Loucy (cell line): ENCODE data around the gene PIGK.

Experiments used
- EZH2phosphoT487 ChIP-seq: fragments of 200-600 bp; IDR thresholded peaks from 2 replicates; pipeline ENCODE4 v1.6.1; 2018; ENCODE audit warnings: antibody characterized with exemption, mild to moderate bottlenecking, moderate library complexity, borderline replicate concordance
- TF ChIP-seq, protein P1 (sequence below): fragments of 200-600 bp; sonication (generic); conservative IDR thresholded peaks from 2 replicates; pipeline ENCODE4 v1.5.1; 2014; ENCODE audit warnings: mild to moderate bottlenecking, antibody characterized with exemption, low read length

GRCh38 chr1:77096496-77097255 lies 122.6 kb downstream of the PIGK start:
- TF ChIP-seq, protein P1, sequence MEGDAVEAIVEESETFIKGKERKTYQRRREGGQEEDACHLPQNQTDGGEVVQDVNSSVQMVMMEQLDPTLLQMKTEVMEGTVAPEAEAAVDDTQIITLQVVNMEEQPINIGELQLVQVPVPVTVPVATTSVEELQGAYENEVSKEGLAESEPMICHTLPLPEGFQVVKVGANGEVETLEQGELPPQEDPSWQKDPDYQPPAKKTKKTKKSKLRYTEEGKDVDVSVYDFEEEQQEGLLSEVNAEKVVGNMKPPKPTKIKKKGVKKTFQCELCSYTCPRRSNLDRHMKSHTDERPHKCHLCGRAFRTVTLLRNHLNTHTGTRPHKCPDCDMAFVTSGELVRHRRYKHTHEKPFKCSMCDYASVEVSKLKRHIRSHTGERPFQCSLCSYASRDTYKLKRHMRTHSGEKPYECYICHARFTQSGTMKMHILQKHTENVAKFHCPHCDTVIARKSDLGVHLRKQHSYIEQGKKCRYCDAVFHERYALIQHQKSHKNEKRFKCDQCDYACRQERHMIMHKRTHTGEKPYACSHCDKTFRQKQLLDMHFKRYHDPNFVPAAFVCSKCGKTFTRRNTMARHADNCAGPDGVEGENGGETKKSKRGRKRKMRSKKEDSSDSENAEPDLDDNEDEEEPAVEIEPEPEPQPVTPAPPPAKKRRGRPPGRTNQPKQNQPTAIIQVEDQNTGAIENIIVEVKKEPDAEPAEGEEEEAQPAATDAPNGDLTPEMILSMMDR = no peak
- no peak for TF ChIP-seq EZH2phosphoT487
